ENCODE measurements around the gene MED16. TPM values are rescaled to one million over a fixed set of nuclear protein-coding genes. Genes with fewer than 3 reads are reported as not detected.
A peak's percentile ranks its signal among the peaks of the same experiment; 100 is the strongest.

The MED16 gene
- total RNA-seq, 6 experiments from 2014 or later: 32.0 to 35.7 (median 33.3) TPM

GRCh38 chr19:827314-827709 is 65.7 kb downstream of the MED16 start:
- H3K4me3 ChIP-seq: no peak overlapping the region
- no peak overlapping the region for H3K27ac ChIP-seq
- H3K9me3 ChIP-seq: no peaks in the 10 kb centered on the region
- no peaks in the 10 kb centered on the region for H3K4me1 ChIP-seq
- ATAC-seq: no peak
- no peaks in the 10 kb centered on the region for H3K36me3 ChIP-seq
- TF ChIP-seq POLR2A (IDR thresholded peaks at IDR 0.05): no peak
- TF ChIP-seq, protein P1, sequence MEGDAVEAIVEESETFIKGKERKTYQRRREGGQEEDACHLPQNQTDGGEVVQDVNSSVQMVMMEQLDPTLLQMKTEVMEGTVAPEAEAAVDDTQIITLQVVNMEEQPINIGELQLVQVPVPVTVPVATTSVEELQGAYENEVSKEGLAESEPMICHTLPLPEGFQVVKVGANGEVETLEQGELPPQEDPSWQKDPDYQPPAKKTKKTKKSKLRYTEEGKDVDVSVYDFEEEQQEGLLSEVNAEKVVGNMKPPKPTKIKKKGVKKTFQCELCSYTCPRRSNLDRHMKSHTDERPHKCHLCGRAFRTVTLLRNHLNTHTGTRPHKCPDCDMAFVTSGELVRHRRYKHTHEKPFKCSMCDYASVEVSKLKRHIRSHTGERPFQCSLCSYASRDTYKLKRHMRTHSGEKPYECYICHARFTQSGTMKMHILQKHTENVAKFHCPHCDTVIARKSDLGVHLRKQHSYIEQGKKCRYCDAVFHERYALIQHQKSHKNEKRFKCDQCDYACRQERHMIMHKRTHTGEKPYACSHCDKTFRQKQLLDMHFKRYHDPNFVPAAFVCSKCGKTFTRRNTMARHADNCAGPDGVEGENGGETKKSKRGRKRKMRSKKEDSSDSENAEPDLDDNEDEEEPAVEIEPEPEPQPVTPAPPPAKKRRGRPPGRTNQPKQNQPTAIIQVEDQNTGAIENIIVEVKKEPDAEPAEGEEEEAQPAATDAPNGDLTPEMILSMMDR (IDR thresholded peaks at IDR 0.05): no peak
- 89% methylated on average over 5 of the region's 11 CpGs for WGBS (ENCODE audit: insufficient coverage, low coverage, low lambda C conversion rate, missing lambda C conversion rate)
- H3K27me3 ChIP-seq: peaks cover 0 to 5% of the 10 kb centered on the region in 2 donors
- intact Hi-C loops (cut with DNase I): no loop called here
- no peak for DNase-seq

- no peaks in the 10 kb centered on the region for H3K9me3 ChIP-seq
- no peaks in the 10 kb centered on the region for H3K36me3 ChIP-seq
- WGBS (ENCODE audit: insufficient coverage, low coverage, low lambda C conversion rate, missing lambda C conversion rate): 71% methylated on average over 17 of the region's 19 CpGs
- H3K4me3 ChIP-seq: no peak overlapping the region
- peaks cover 0 to 6% (median 0%) of the 10 kb centered on the region in 4 donors for H3K4me1 ChIP-seq
- peaks cover 0 to 5% of the 10 kb centered on the region in 2 donors for H3K27me3 ChIP-seq
- intact Hi-C loops (cut with DNase I): no loop called here
- DNase-seq (no peak), ATAC-seq (no peak)
- TF ChIP-seq POLR2A (IDR thresholded peaks at IDR 0.05): no peak
- TF ChIP-seq, protein P1 (IDR thresholded peaks at IDR 0.05): no peak
- H3K27ac ChIP-seq: no peak overlapping the region
Measured at GRCh38 chr19:825897-826644, 66.9 kb downstream of the MED16 start.

DNA sequence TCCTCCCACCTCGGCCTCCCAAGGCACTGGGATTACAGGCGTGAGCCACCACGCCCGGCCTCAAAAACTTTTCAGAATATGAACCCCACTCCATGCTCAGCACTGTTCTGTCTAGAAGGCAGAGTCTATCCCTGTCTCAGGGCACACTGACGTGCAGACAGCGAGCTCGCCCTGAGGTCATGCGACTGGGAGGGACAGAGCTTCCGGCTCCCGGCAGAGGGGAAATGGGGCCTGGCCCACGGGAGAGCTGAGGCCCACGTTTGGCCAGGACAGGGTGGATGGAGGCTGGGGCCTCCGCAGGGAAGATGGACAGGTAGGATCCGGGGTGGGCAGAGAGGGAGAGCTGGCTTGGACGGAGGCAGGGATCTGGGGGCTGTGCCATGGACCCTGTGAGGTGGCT is 68.1 kb downstream of the MED16 start:
- intact Hi-C loops (cut with DNase I): no loop called here
- H3K36me3 ChIP-seq: no peaks in the 10 kb centered on the region
- no peak for TF ChIP-seq POLR2A (IDR thresholded peaks at IDR 0.05)
- TF ChIP-seq, protein P1 (IDR thresholded peaks at IDR 0.05): no peak
- ATAC-seq (peak in 3 of 4 donors; percentile 26 to 45 (median 43)), DNase-seq (no peak)
- H3K27me3 ChIP-seq: peaks cover 0 to 5% of the 10 kb centered on the region in 2 donors
- no peak overlapping the region for H3K4me3 ChIP-seq
- peaks cover 0 to 6% (median 0%) of the 10 kb centered on the region in 4 donors for H3K4me1 ChIP-seq
- 59% methylated on average over 13 of the region's 15 CpGs for whole genome bisulfite sequencing (ENCODE audit: insufficient coverage, low coverage, low lambda C conversion rate, missing lambda C conversion rate)
- no peak overlapping the region for H3K27ac ChIP-seq
- no peaks in the 10 kb centered on the region for H3K9me3 ChIP-seq

DNA sequence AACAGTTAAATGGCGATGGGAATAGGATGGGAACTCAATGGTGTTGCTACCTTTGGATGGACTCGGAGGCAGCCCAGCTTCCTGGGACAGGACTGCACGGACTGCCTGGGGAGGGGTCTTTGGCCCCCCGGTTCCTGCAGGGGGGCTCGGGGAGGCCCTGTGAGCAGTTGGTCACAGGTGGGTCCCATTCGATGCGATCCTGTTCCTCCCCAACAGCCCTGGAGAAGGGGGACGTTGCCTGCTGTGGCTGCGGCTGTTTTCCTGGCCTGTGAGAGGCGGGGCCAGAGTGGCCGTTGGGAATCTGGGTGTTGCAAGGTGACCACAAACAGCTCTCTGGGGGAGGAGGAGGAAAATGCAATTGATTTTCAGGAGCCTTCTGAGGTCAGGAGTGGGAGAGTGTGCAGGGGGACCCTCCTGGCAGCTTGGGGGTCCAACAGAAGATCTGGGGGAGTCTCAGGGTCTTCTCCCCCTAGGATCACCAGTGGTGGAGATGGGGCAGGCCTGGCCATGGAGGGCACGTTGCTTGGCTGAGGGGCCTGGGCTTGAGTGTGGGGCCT is 69.3 kb downstream of the MED16 start:
- intact Hi-C loops (cut with DNase I): no loop called here
- DNase-seq (no peak), ATAC-seq (no peak)
- Histone ChIP-seq H3K36me3 (no peaks in the 10 kb centered on the region), H3K27me3 (peaks cover 0 to 5% of the 10 kb centered on the region in 2 donors), H3K9me3 (no peaks in the 10 kb centered on the region), H3K4me1 (peaks cover 0 to 6% (median 0%) of the 10 kb centered on the region in 4 donors), H3K27ac (no peak overlapping the region), H3K4me3 (no peak overlapping the region)
- 19% methylated on average over 8 of the region's 12 CpGs for WGBS (ENCODE audit: insufficient coverage, low coverage, low lambda C conversion rate, missing lambda C conversion rate)
- TF ChIP-seq, protein P1 (IDR thresholded peaks at IDR 0.05): no peak
- TF ChIP-seq POLR2A (IDR thresholded peaks at IDR 0.05): no peak

All from right lobe of liver (tissue), 6 donors.